Thoracic aorta (tissue), 2 donors: ENCODE measurements around the gene TENM3. TPM values are rescaled to one million over a fixed set of nuclear protein-coding genes. Genes with fewer than 3 reads are reported as not detected.

ENCODE experiments used
- ATAC-seq: fragments of 150-250 bp; one replicate; pipeline ENCODE4 v1.8.0; 2017; ENCODE audit warnings: low read depth; ENCODE audit not compliant: insufficient number of reproducible peaks, low FRiP score
- DNase-seq: peaks from one replicate; pipeline ENCODE4 v3.0.0-alpha.2; 2020; ENCODE audit warnings: low spot score
- H3K27ac ChIP-seq, 2 donors: fragments of 200-600 bp; sonication (generic); 1 replicate in 1 of 2; 2 replicates in 1 of 2; pipeline ENCODE4 v1.5.1; 2016; ENCODE audit warnings: mild to moderate bottlenecking in 2 of 2, moderate library complexity in 2 of 2
- H3K27me3 ChIP-seq: fragments of 200-600 bp; sonication (generic); replicated peaks from 2 replicates; pipeline ENCODE4 v1.6.0; 2016; ENCODE audit warnings: mild to moderate bottlenecking; ENCODE audit not compliant: insufficient read depth
- H3K36me3 ChIP-seq: fragments of 200-600 bp; sonication (generic); one replicate; pipeline ENCODE4 v1.5.1; 2016
- H3K4me1 ChIP-seq, 2 donors: fragments of 200-600 bp; sonication (generic); 1 replicate in 1 of 2; 2 replicates in 1 of 2; pipeline versions ENCODE4 v1.5.1 to v1.6.0; 2016; ENCODE audit warnings: low read depth in 2 of 2, mild to moderate bottlenecking in 1 of 2; ENCODE audit not compliant: control insufficient read depth in 1 of 2
- H3K4me3 ChIP-seq: fragments of 200-600 bp; sonication (generic); 2 replicates; pipeline ENCODE4 v1.5.1; 2016; ENCODE audit warnings: mild to moderate bottlenecking
- H3K9me3 ChIP-seq: fragments of 200-600 bp; sonication (generic); 2 replicates; pipeline ENCODE4 v1.5.1; 2016
- total RNA-seq, 2 donors: library from RNA; depleted of rRNA; stranded (reverse); fragments of >200 nt; gene quantifications; one replicate each; pipeline versions ENCODE4 v1.1.0 to v1.2.3, GENCODE V29; 2016
- TF ChIP-seq, protein P1 (sequence below): fragments of 200-600 bp; sonication (generic); IDR thresholded peaks from one replicate; pipeline ENCODE4 v1.5.1; 2019; ENCODE audit warnings: antibody characterized with exemption

The TENM3 gene
- total RNA-seq, 2 donors from 2014 or later: 0.68 to 8.0 TPM

DNA sequence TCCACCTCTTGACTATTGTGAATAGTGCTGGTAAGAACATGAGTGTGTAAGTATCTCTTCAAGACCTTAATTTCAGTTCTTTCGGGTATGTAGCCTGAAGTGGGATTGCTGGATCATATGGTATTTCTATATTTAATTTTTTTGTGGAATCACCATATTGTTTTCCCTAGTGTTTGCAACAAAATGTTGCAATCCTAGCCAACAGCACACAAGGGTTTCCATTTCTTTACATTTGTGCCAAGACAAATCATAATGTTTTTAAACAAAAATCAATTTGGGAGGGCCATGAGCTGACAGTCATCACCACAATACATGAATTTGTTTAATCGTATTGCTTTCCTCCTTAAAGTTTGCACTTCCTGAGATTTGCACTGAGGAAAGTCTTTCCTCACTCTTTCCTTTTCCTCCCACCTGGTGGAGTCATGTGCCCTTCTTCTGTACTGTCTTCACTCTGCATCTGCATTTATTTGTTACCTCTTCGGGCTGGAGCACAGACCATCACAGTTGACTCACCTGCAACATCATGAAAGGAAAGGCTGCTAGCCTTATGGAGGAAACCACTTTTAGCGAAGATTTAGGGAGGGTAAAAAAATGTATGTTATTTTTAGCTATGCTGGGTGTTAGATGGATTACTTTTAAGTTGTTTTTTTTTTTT lies 404.6 kb downstream of the TENM3 start:
- TF ChIP-seq, protein P1, sequence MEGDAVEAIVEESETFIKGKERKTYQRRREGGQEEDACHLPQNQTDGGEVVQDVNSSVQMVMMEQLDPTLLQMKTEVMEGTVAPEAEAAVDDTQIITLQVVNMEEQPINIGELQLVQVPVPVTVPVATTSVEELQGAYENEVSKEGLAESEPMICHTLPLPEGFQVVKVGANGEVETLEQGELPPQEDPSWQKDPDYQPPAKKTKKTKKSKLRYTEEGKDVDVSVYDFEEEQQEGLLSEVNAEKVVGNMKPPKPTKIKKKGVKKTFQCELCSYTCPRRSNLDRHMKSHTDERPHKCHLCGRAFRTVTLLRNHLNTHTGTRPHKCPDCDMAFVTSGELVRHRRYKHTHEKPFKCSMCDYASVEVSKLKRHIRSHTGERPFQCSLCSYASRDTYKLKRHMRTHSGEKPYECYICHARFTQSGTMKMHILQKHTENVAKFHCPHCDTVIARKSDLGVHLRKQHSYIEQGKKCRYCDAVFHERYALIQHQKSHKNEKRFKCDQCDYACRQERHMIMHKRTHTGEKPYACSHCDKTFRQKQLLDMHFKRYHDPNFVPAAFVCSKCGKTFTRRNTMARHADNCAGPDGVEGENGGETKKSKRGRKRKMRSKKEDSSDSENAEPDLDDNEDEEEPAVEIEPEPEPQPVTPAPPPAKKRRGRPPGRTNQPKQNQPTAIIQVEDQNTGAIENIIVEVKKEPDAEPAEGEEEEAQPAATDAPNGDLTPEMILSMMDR: no peak
- no peak overlapping the region for H3K27ac ChIP-seq
- H3K4me1 ChIP-seq: peaks cover 8 to 16% of the 10 kb centered on the region in 2 donors
- H3K27me3 ChIP-seq: no peaks in the 10 kb centered on the region
- H3K9me3 ChIP-seq: peaks cover 12% of the 10 kb centered on the region
- no peak overlapping the region for H3K4me3 ChIP-seq
- ATAC-seq (no peak), DNase-seq (no peak)
- no peaks in the 10 kb centered on the region for H3K36me3 ChIP-seq

DNA sequence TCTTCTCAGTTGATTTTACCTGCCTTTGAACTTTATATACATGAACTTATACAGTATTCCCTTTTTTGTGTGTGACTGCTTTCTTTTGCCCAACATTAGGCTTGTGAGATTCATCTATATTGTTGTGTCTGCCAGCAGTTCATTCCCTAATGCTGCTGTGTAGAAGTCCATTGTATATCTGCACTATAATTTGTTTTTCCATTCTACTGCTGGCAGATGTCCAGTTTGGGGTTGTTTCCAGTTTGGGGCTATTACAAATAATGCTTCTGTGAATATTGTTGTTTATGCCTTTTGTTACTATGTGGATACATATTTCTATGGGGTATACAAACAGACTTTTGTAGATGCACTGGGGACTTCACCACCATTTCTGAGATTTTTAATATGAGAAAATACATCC lies 405.6 kb downstream of the TENM3 start:
- Histone ChIP-seq H3K4me3 (no peak overlapping the region), H3K36me3 (no peaks in the 10 kb centered on the region), H3K4me1 (peaks cover 0 to 15% of the 10 kb centered on the region in 2 donors), H3K27ac (no peak overlapping the region), H3K9me3 (peaks cover 12% of the 10 kb centered on the region), H3K27me3 (no peaks in the 10 kb centered on the region)
- DNase-seq: no peak
- no peak for ATAC-seq
- TF ChIP-seq, protein P1: no peak

DNA sequence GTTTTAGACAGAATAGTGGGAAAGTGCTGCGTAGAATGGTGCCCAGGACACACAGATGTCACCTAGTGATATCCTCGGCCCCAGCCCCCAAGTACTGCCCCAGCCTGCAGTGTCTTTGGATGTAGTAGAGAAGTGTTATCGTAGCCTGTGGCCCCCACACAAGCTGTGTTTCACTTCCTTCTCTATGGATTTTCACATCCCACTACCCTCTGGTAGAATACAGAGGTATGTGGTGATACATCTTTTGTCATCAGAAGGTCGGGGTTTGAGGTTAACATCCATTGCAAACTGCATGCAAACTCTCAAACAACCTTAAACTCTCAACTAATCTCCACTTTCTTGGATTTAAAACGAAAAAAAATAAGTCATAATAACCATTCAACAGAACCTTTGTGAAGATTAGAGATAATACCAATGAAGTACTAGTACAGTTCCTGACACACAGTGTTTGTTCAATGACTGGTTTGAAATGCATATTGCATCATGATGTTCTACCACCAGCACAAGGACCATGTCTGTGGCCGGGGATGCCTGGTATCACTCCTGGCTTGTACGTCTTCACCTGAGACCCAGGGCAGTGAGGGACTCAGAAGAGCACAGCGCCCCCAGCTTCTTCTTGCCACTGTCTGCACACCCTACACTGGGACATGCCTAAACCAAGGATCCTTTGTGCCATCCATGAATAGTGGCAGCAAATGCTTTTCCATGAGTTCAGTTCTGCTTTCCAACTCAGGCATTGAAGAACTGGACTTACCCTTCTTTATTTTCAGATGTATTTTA lies 406.7 kb downstream of the TENM3 start:
- no peaks in the 10 kb centered on the region for H3K27me3 ChIP-seq
- ATAC-seq: no peak
- peaks cover 0 to 9% of the 10 kb centered on the region in 2 donors for H3K4me1 ChIP-seq
- H3K9me3 ChIP-seq: peaks cover 12% of the 10 kb centered on the region
- TF ChIP-seq, protein P1: no peak
- no peak overlapping the region for H3K27ac ChIP-seq
- no peak overlapping the region for H3K4me3 ChIP-seq
- DNase-seq: no peak
- no peaks in the 10 kb centered on the region for H3K36me3 ChIP-seq

DNA sequence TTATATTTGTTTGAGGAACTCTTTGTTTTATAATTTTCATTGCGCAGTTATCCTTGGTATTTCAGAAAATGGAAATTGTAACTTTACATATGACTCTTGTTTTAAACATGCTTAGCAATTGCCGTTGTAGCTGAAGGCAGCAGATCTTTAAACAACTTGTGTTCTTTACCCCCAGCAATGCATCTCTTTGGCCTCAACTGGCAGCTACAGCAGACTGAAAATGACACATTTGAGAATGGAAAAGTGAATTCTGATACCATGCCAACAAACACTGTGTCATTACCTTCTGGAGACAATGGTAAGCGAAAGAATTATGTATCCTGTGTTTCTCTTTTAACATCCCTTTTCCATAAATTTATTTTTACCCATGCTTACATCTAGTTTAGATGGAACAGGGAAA lies 410.4 kb downstream of the TENM3 start:
- H3K9me3 ChIP-seq: no peaks in the 10 kb centered on the region
- H3K4me1 ChIP-seq: peaks cover 0 to 9% of the 10 kb centered on the region in 2 donors
- no peaks in the 10 kb centered on the region for H3K36me3 ChIP-seq
- H3K4me3 ChIP-seq: no peak overlapping the region
- H3K27ac ChIP-seq: no peak overlapping the region
- ATAC-seq: no peak
- TF ChIP-seq, protein P1: no peak
- no peak for DNase-seq
- no peaks in the 10 kb centered on the region for H3K27me3 ChIP-seq

DNA sequence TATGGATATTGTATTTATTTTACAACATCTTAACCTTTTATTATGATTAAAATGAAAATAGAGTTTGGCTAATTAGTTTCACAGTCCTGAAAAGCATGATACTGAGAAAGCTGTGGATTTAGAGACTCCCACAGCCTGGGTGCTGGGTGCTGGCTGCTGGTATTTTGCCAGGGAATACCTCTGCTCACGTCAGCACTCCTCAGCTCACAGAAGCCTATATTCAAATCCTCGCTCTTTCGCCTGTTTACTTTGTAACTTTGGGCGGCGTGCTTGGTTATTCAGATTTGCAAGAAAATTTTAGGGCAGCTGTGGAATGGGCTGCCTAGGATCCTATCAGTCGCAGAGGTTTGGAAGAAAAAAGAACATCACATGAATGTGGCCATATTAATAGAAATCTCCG lies 412.1 kb downstream of the TENM3 start:
- H3K27ac ChIP-seq: no peak overlapping the region
- no peak for DNase-seq
- ATAC-seq: no peak

More for the DNA sequence above, 412.1 kb downstream of the TENM3 start:
- Histone ChIP-seq H3K4me1 (peaks cover 0 to 2% of the 10 kb centered on the region in 2 donors), H3K36me3 (no peaks in the 10 kb centered on the region), H3K27me3 (no peaks in the 10 kb centered on the region), H3K4me3 (no peak overlapping the region), H3K9me3 (no peaks in the 10 kb centered on the region)
- TF ChIP-seq, protein P1: no peak
